ENCODE data around the gene LYSMD4.

DNA sequence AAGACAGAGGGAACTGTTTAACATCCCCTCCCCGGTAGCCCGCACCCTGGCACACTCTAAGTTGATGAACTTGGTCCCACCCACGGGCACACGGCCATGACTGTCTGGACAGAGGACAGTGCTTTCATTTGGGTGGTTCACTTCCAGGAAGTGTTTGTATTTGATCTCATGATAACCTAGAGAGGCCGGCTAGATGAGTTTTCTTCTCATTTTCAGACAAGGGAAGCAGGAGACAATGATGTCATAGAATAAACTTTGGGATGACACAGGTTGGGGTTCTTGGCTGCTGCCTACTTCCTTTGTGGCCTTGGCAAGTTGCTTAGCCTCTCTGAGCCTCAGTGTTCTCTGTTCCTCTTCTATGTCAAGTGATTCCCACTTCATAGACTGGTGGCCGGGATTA, 16.1 kb upstream of the LYSMD4 start:
- TF ChIP-seq CBFB (CRISPR knock-in tag; IDR thresholded peaks at IDR 0.05; ENCODE audit: low read depth) (no peak), ATF2 (CRISPR knock-in tag; IDR thresholded peaks at IDR 0.05; ENCODE audit: borderline replicate concordance, low read depth) (no peak), ZNF232 (CRISPR knock-in tag; IDR thresholded peaks at IDR 0.05) (no peak), ZBTB43 (CRISPR knock-in tag; IDR thresholded peaks at IDR 0.05) (no peak), JAZF1 (CRISPR knock-in tag; IDR thresholded peaks at IDR 0.05) (no peak), ARID4B (CRISPR knock-in tag; IDR thresholded peaks at IDR 0.05; ENCODE audit: borderline replicate concordance) (no peak), NFYB (CRISPR knock-in tag; conservative IDR thresholded peaks at IDR 0.05; ENCODE audit: low read depth) (no peak), MAX (CRISPR knock-in tag; IDR thresholded peaks at IDR 0.05) (no peak), MXD4 (CRISPR knock-in tag; IDR thresholded peaks at IDR 0.05; ENCODE audit: borderline replicate concordance) (no peak), TEAD4 (CRISPR knock-in tag; IDR thresholded peaks at IDR 0.05) (no peak)
- TF ChIP-seq, protein P1, sequence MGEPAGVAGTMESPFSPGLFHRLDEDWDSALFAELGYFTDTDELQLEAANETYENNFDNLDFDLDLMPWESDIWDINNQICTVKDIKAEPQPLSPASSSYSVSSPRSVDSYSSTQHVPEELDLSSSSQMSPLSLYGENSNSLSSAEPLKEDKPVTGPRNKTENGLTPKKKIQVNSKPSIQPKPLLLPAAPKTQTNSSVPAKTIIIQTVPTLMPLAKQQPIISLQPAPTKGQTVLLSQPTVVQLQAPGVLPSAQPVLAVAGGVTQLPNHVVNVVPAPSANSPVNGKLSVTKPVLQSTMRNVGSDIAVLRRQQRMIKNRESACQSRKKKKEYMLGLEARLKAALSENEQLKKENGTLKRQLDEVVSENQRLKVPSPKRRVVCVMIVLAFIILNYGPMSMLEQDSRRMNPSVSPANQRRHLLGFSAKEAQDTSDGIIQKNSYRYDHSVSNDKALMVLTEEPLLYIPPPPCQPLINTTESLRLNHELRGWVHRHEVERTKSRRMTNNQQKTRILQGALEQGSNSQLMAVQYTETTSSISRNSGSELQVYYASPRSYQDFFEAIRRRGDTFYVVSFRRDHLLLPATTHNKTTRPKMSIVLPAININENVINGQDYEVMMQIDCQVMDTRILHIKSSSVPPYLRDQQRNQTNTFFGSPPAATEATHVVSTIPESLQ (CRISPR knock-in tag; IDR thresholded peaks at IDR 0.05), result no peak
- TF ChIP-seq, protein P2, sequence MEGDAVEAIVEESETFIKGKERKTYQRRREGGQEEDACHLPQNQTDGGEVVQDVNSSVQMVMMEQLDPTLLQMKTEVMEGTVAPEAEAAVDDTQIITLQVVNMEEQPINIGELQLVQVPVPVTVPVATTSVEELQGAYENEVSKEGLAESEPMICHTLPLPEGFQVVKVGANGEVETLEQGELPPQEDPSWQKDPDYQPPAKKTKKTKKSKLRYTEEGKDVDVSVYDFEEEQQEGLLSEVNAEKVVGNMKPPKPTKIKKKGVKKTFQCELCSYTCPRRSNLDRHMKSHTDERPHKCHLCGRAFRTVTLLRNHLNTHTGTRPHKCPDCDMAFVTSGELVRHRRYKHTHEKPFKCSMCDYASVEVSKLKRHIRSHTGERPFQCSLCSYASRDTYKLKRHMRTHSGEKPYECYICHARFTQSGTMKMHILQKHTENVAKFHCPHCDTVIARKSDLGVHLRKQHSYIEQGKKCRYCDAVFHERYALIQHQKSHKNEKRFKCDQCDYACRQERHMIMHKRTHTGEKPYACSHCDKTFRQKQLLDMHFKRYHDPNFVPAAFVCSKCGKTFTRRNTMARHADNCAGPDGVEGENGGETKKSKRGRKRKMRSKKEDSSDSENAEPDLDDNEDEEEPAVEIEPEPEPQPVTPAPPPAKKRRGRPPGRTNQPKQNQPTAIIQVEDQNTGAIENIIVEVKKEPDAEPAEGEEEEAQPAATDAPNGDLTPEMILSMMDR (IDR thresholded peaks at IDR 0.05), result no peak
- TF ChIP-seq, protein P3, sequence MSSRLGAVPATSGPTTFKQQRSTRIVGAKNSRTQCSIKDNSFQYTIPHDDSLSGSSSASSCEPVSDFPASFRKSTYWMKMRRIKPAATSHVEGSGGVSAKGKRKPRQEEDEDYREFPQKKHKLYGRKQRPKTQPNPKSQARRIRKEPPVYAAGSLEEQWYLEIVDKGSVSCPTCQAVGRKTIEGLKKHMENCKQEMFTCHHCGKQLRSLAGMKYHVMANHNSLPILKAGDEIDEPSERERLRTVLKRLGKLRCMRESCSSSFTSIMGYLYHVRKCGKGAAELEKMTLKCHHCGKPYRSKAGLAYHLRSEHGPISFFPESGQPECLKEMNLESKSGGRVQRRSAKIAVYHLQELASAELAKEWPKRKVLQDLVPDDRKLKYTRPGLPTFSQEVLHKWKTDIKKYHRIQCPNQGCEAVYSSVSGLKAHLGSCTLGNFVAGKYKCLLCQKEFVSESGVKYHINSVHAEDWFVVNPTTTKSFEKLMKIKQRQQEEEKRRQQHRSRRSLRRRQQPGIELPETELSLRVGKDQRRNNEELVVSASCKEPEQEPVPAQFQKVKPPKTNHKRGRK (CRISPR knock-in tag; IDR thresholded peaks at IDR 0.05; ENCODE audit: borderline replicate concordance), result no peak
- TF ChIP-seq, protein P4, sequence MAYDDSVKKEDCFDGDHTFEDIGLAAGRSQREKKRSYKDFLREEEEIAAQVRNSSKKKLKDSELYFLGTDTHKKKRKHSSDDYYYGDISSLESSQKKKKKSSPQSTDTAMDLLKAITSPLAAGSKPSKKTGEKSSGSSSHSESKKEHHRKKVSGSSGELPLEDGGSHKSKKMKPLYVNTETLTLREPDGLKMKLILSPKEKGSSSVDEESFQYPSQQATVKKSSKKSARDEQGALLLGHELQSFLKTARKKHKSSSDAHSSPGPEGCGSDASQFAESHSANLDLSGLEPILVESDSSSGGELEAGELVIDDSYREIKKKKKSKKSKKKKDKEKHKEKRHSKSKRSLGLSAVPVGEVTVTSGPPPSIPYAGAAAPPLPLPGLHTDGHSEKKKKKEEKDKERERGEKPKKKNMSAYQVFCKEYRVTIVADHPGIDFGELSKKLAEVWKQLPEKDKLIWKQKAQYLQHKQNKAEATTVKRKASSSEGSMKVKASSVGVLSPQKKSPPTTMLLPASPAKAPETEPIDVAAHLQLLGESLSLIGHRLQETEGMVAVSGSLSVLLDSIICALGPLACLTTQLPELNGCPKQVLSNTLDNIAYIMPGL (CRISPR knock-in tag; IDR thresholded peaks at IDR 0.05), result no peak
